ENCODE results near the gene MAML3.

Gene MAML3

GRCh38 chr4:139921429-139922184 lies 232.4 kb downstream of the MAML3 start:
- no peak for DNase-seq (ENCODE audit: low read depth)

- no peak for DNase-seq (ENCODE audit: low read depth)
These were observed 233.4 kb downstream of the MAML3 start for GRCh38 chr4:139920486-139921002.

- no peak for DNase-seq (ENCODE audit: low read depth)
These were observed 234.5 kb downstream of the MAML3 start for GRCh38 chr4:139919521-139919920.

- no peak for DNase-seq (ENCODE audit: low read depth)
These were observed 235.0 kb downstream of the MAML3 start for GRCh38 chr4:139919004-139919403.

GRCh38 chr4:139918591-139918990 lies 235.4 kb downstream of the MAML3 start:
- DNase-seq (ENCODE audit: low read depth), result no peak

- no peak for DNase-seq (ENCODE audit: low read depth)
These were observed 236.1 kb downstream of the MAML3 start for GRCh38 chr4:139917896-139918295.

GRCh38 chr4:139916041-139916440 lies 237.9 kb downstream of the MAML3 start:
- no peak for DNase-seq (ENCODE audit: low read depth)

- DNase-seq (ENCODE audit: low read depth), result no peak
These were observed 238.9 kb downstream of the MAML3 start for GRCh38 chr4:139915037-139915436.

- no peak for DNase-seq (ENCODE audit: low read depth)
These were observed 239.9 kb downstream of the MAML3 start for GRCh38 chr4:139913995-139914598.

- no peak for DNase-seq (ENCODE audit: low read depth)
These were observed 240.5 kb downstream of the MAML3 start for GRCh38 chr4:139913398-139913990.

- no peak for DNase-seq (ENCODE audit: low read depth)
These were observed 241.5 kb downstream of the MAML3 start for GRCh38 chr4:139912445-139912844.

GRCh38 chr4:139910106-139910505 lies 243.9 kb downstream of the MAML3 start:
- DNase-seq (ENCODE audit: low read depth), result no peak

GRCh38 chr4:139908636-139909437 lies 245.1 kb downstream of the MAML3 start:
- no peak for DNase-seq (ENCODE audit: low read depth)

GRCh38 chr4:139907001-139907809 lies 246.8 kb downstream of the MAML3 start:
- DNase-seq (ENCODE audit: low read depth), result no peak

- DNase-seq (ENCODE audit: low read depth), result no peak
These were observed 248.5 kb downstream of the MAML3 start for GRCh38 chr4:139905489-139905888.

- DNase-seq (ENCODE audit: low read depth), result no peak
These were observed 249.6 kb downstream of the MAML3 start for GRCh38 chr4:139904406-139904805.

- DNase-seq (ENCODE audit: low read depth), result no peak
These were observed 250.1 kb downstream of the MAML3 start for GRCh38 chr4:139903845-139904244.

- no peak for DNase-seq (ENCODE audit: low read depth)
These were observed 251.4 kb downstream of the MAML3 start for GRCh38 chr4:139902321-139903320.

- no peak for DNase-seq (ENCODE audit: low read depth)
These were observed 252.3 kb downstream of the MAML3 start for GRCh38 chr4:139901531-139902320.

Measured in CMK (cell line).